SHP77 treated with DMSO at 0.1 percent for 48 hours (cell line): Measurements from ENCODE around the gene KCNS1.

Experiments used
- DNase-seq: peaks from one replicate; lab custom pipeline; 2025; lab: John Stamatoyannopoulos, UW

The KCNS1 gene

GRCh38 chr20:45047581-45048119, 53.3 kb downstream of the KCNS1 start:
- no peak for DNase-seq

- DNase-seq: no peak
These were observed 56.3 kb downstream of the KCNS1 start for GRCh38 chr20:45044601-45045000.

- DNase-seq: no peak
These were observed 56.8 kb downstream of the KCNS1 start for GRCh38 chr20:45044084-45044573.

- no peak for DNase-seq
These were observed 57.9 kb downstream of the KCNS1 start for GRCh38 chr20:45042978-45043377.
